IMR-90 (cell line): ENCODE data around the gene SLC22A14. TPM values are rescaled to one million over a fixed set of nuclear protein-coding genes. Genes with fewer than 3 reads are reported as not detected.

Source experiments
- ATAC-seq: fragments of 200-7000 bp; cut with Tn5 transposase; 2 replicates; pipeline ENCODE4 v1.9.1; 2020; ENCODE audit warnings: low read depth, mild to moderate bottlenecking, moderate library complexity
- BruUV-seq: library from RNA; stranded (reverse); fragments of 400-500 nt; replicated peaks from 2 replicates; lab custom pipeline; 2021; lab: Mats Ljungman, UMichigan
- CTCF ChIA-PET: fragments of 300-600 bp; formaldehyde crosslinking; extraction: SDS; loops from one replicate; lab custom pipeline; 2021; ENCODE audit warnings: antibody characterized with exemption; lab: Yijun Ruan, JAX
- POLR2A ChIA-PET: fragments of 300-600 bp; sonication (Branson Sonifier 250); formaldehyde crosslinking; loops from one replicate; lab custom pipeline; 2022; ENCODE audit warnings: antibody characterized with exemption; ENCODE audit not compliant: unreplicated experiment; lab: Charles Lee
- DNase-seq: peaks from one replicate; pipeline ENCODE4 v3.0.0; 2013
- H2AFZ ChIP-seq: replicated peaks from 2 replicates; pipeline ENCODE3; 2013; ENCODE audit warnings: low read length, mild to moderate bottlenecking; ENCODE audit not compliant: poor library complexity
- H2AK5ac ChIP-seq: 2 replicates; pipeline ENCODE4 v1.6.1; 2013; ENCODE audit warnings: low read depth, low read length, inconsistent platforms
- H2AK9ac ChIP-seq: replicated peaks from 2 replicates; pipeline ENCODE3; 2013; ENCODE audit warnings: mild to moderate bottlenecking, low read depth, low read length, moderate library complexity; ENCODE audit not compliant: poor library complexity
- H2BK120ac ChIP-seq: 2 replicates; pipeline ENCODE4 v1.6.1; 2013; ENCODE audit warnings: low read depth, low read length, inconsistent platforms
- H2BK15ac ChIP-seq: 3 replicates; pipeline ENCODE4 v1.6.1; 2013; ENCODE audit warnings: low read depth, low read length, inconsistent platforms
- H2BK20ac ChIP-seq: 2 replicates; pipeline ENCODE4 v1.6.1; 2013; ENCODE audit warnings: low read depth, mild to moderate bottlenecking, inconsistent platforms, low read length, moderate library complexity
- H2BK5ac ChIP-seq: 2 replicates; pipeline ENCODE4 v1.6.1; 2013; ENCODE audit warnings: mild to moderate bottlenecking, low read depth, low read length, inconsistent platforms; ENCODE audit not compliant: poor library complexity, severe bottlenecking
- H3K14ac ChIP-seq: replicated peaks from 2 replicates; pipeline ENCODE4 v1.6.1; 2013; ENCODE audit warnings: low read depth, low read length, inconsistent platforms
- H3K18ac ChIP-seq: 2 replicates; pipeline ENCODE4 v1.6.1; 2013; ENCODE audit warnings: low read depth, low read length, control low read depth
- H3K23ac ChIP-seq: 2 replicates; pipeline ENCODE4 v1.6.1; 2013; ENCODE audit warnings: low read depth, low read length, inconsistent platforms
- H3K27ac ChIP-seq: 2 replicates; pipeline ENCODE4 v1.5.1; 2013; ENCODE audit warnings: mild to moderate bottlenecking, control low read depth, low read length; ENCODE audit not compliant: insufficient read depth
- H3K27me3 ChIP-seq: 2 replicates; pipeline ENCODE4 v1.6.1; 2013; ENCODE audit warnings: low read length; ENCODE audit not compliant: control insufficient read depth, insufficient read depth
- H3K36me3 ChIP-seq: 2 replicates; pipeline ENCODE4 v1.6.1; 2013; ENCODE audit warnings: low read length, mixed read lengths; ENCODE audit not compliant: control insufficient read depth, insufficient read depth
- H3K4ac ChIP-seq: 2 replicates; pipeline ENCODE4 v1.6.1; 2013; ENCODE audit warnings: low read depth, low read length, inconsistent platforms
- H3K4me1 ChIP-seq: 2 replicates; pipeline ENCODE4 v1.6.1; 2013; ENCODE audit warnings: low read length, mixed read lengths; ENCODE audit not compliant: control insufficient read depth, insufficient read depth
- H3K4me2 ChIP-seq: 2 replicates; pipeline ENCODE4 v1.6.1; 2013; ENCODE audit warnings: low read depth, mild to moderate bottlenecking, control low read depth, low read length, moderate library complexity
- H3K4me3 ChIP-seq: 2 replicates; pipeline ENCODE4 v1.5.1; 2013; ENCODE audit warnings: low read depth, mild to moderate bottlenecking, control low read depth, low read length, moderate library complexity; ENCODE audit not compliant: insufficient read depth
- H3K56ac ChIP-seq: 2 replicates; pipeline ENCODE4 v1.6.1; 2013; ENCODE audit warnings: low read length, inconsistent platforms; ENCODE audit not compliant: insufficient read depth; ENCODE audit errors: extremely low read depth
- H3K79me1 ChIP-seq, 2 experiments: 2 replicates each; pipeline ENCODE4 v1.6.1; 2013; ENCODE audit warnings: low read length in 2 of 2, inconsistent platforms in 1 of 2, low read depth in 1 of 2
- H3K9ac ChIP-seq: 2 replicates; pipeline ENCODE4 v1.6.1; 2013; ENCODE audit warnings: low read depth, low read length, control low read depth
- H3K9me1 ChIP-seq: 2 replicates; pipeline ENCODE4 v1.6.1; 2013; ENCODE audit warnings: low read length, inconsistent platforms; ENCODE audit not compliant: insufficient read depth
- H3K9me3 ChIP-seq: 2 replicates; pipeline ENCODE4 v1.6.1; 2013; ENCODE audit warnings: low read length; ENCODE audit not compliant: control insufficient read depth, insufficient read depth
- H4K20me1 ChIP-seq: 2 replicates; pipeline ENCODE4 v1.6.1; 2013; ENCODE audit warnings: low read length, inconsistent platforms; ENCODE audit not compliant: insufficient read depth
- H4K5ac ChIP-seq: 2 replicates; pipeline ENCODE4 v1.6.1; 2013; ENCODE audit warnings: mild to moderate bottlenecking, low read depth, low read length, control low read depth
- H4K8ac ChIP-seq, 2 experiments: 2 replicates each; pipeline ENCODE4 v1.6.1; 2013; ENCODE audit warnings: low read depth in 2 of 2, low read length in 2 of 2, control low read depth in 1 of 2, inconsistent platforms in 1 of 2
- H4K91ac ChIP-seq: 2 replicates; pipeline ENCODE4 v1.6.1; 2013; ENCODE audit warnings: low read depth, low read length, inconsistent platforms; ENCODE audit not compliant: insufficient read depth
- CEBPB ChIP-seq: IDR thresholded peaks from 2 replicates; pipeline ENCODE4 v1.6.1; 2012; ENCODE audit warnings: low read depth, low read length, improper control_type of control experiment
- CTCF ChIP-seq: conservative IDR thresholded peaks from 2 replicates; pipeline ENCODE4 v1.5.1; 2012; ENCODE audit warnings: mild to moderate bottlenecking, low read depth, low read length, improper control_type of control experiment
- ELK1 ChIP-seq: fragments of 150-350 bp; IDR thresholded peaks from 2 replicates; pipeline ENCODE4 v1.6.1; 2016; ENCODE audit warnings: low read depth, mild to moderate bottlenecking, low read length, moderate library complexity, borderline replicate concordance
- FOS ChIP-seq: fragments of 150-350 bp; IDR thresholded peaks from 2 replicates; pipeline ENCODE4 v1.6.1; 2016; ENCODE audit warnings: low read depth, low read length
- MXI1 ChIP-seq: IDR thresholded peaks from 2 replicates; pipeline ENCODE4 v1.6.1; 2012; ENCODE audit warnings: low read depth, mild to moderate bottlenecking, low read length, moderate library complexity, borderline replicate concordance
- POLR2A ChIP-seq: IDR thresholded peaks from 2 replicates; pipeline ENCODE4 v1.6.1; 2012; ENCODE audit warnings: mild to moderate bottlenecking, low read depth, low read length
- RAD21 ChIP-seq: IDR thresholded peaks from 2 replicates; pipeline ENCODE4 v1.6.1; 2012; ENCODE audit warnings: low read length, improper control_type of control experiment
- USF2 ChIP-seq: fragments of 150-350 bp; IDR thresholded peaks from 2 replicates; pipeline ENCODE4 v1.6.1; 2017; ENCODE audit warnings: mild to moderate bottlenecking, antibody characterized with exemption, low read length, low read depth
- WGBS, 2 experiments: methylation state at CpG; one replicate each; pipeline versions ENCODE4 v1.1.5 to v1.1.7; 2013; ENCODE audit warnings: missing lambda C conversion rate in 2 of 2; ENCODE audit not compliant: insufficient read length in 1 of 2; ENCODE audit errors: extremely low coverage in 2 of 2; 5-methylcytosine and 5-hydroxymethylcytosine counted together
- dilution Hi-C: fragments of 300-500 bp; cut with HindIII; formaldehyde crosslinking; loops from one replicate; pipeline ENCODE4 v1.14.3; 2018; ENCODE audit warnings: low sequenced_read_pairs; ENCODE audit not compliant: unreplicated experiment
- in situ Hi-C: fragments of 300-500 bp; cut with MboI; formaldehyde crosslinking; loops from 3 replicates; pipeline ENCODE4 v1.14.3; 2019; ENCODE audit warnings: low sequenced_read_pairs, inconsistent platforms, mixed read lengths
- intact Hi-C: fragments of 100-400 bp; cut with micrococcal nuclease; formaldehyde crosslinking; loops from 2 replicates; pipeline ENCODE4 v1.10.0; 2022
- polyA plus RNA-seq, 3 experiments: library from polyadenylated mRNA; depleted of rRNA; stranded (reverse); fragments of >200 nt; gene quantifications; 2 replicates each; pipeline ENCODE4 v1.2.3, GENCODE V29; 2012; ENCODE audit warnings: low replicate concordance in 1 of 3
- total RNA-seq: library from RNA; depleted of rRNA; stranded (reverse); fragments of >200 nt; gene quantifications from 2 replicates; pipeline ENCODE4 v1.2.3, GENCODE V29; 2012

The SLC22A14 gene
- total and polyA plus RNA-seq, 2 of the 4 experiments (the other 2 are of a cell fraction): under 0.01 to 0.07 TPM

- Histone ChIP-seq H3K9me1 (no peaks in the 10 kb centered on the region), H2BK15ac (no peak overlapping the region), H2AK9ac (no peak overlapping the region), H3K4me1 (no peaks in the 10 kb centered on the region), H3K79me1 (no peaks in the 10 kb centered on the region), H3K56ac (no peak overlapping the region), H3K4me3 (no peak overlapping the region), H4K5ac (no peak overlapping the region), H3K18ac (no peak overlapping the region), H3K27ac (no peak overlapping the region), H3K9ac (no peak overlapping the region), H2AFZ (no peak overlapping the region), H3K4ac (no peak overlapping the region), H4K91ac (no peak overlapping the region), H2BK20ac (no peak overlapping the region), H3K23ac (no peak overlapping the region), H3K14ac (no peak overlapping the region), H4K8ac (no peak overlapping the region), H2BK5ac (no peak overlapping the region), H4K20me1 (no peaks in the 10 kb centered on the region), H2BK120ac (no peak overlapping the region), H3K9me3 (no peaks in the 10 kb centered on the region), H3K36me3 (no peaks in the 10 kb centered on the region), H2AK5ac (no peak overlapping the region), H3K27me3 (peaks cover 20% of the 10 kb centered on the region), H3K4me2 (no peak overlapping the region)
- DNase-seq: no peak
- 17% methylated on average over 2 of the region's 5 CpGs; no CpG with 5 or more reads in 1 of the 2 experiments for WGBS, 2 experiments
- BruUV-seq: no TSS peak
- in situ Hi-C loops: no loop called here
- ATAC-seq: peak; percentile 36; the same call in 1 of the 2 replicates
- intact Hi-C loops: no loop called here
- TF ChIP-seq CTCF: no peak
- TF ChIP-seq USF2: no peak
- TF ChIP-seq POLR2A: no peak
- TF ChIP-seq ELK1: no peak
- no peak for TF ChIP-seq RAD21
- TF ChIP-seq MXI1: no peak
- no peak for TF ChIP-seq CEBPB
- TF ChIP-seq FOS: no peak
- dilution Hi-C loops: no loop called here
- ChIA-PET POLR2A (no interaction called here), CTCF (interaction anchor here (1.1 kb wide), 1 partner anchor 31 kb away, joined by 4 read pairs; the partner anchor contains the start of gene XYLB)
Observed at GRCh38 chr3:38314764-38315487, 32.8 kb downstream of the SLC22A14 start.
